Fibroblast of skin of back (primary cell): Measurements from ENCODE around the gene BRICD5.
A peak's percentile ranks its signal among the peaks of the same experiment; 100 is the strongest.

Source experiments
- DNase-seq: peaks from one replicate; pipeline ENCODE4 v3.0.0-alpha.2; 2013

Gene BRICD5

DNA sequence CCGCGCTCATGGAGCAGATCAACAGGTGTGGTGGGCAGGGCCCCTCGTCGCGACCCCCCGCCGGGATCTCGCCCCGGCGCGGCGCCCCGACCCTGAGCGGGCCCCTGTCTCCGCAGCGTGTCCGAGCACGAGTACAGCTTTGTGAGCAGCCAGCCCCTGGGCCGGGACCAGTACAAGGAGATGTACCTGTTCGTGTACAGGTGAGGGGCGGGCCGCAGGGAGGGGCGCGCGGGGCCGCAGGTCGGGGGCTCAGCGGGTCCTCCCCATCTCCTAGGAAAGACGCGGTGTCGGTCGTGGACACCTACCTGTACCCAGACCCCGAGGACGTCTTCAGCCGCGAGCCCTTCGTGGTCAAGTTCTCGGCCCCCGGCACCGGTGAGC lies 26.4 kb upstream of the BRICD5 start:
- no peak for DNase-seq

DNA sequence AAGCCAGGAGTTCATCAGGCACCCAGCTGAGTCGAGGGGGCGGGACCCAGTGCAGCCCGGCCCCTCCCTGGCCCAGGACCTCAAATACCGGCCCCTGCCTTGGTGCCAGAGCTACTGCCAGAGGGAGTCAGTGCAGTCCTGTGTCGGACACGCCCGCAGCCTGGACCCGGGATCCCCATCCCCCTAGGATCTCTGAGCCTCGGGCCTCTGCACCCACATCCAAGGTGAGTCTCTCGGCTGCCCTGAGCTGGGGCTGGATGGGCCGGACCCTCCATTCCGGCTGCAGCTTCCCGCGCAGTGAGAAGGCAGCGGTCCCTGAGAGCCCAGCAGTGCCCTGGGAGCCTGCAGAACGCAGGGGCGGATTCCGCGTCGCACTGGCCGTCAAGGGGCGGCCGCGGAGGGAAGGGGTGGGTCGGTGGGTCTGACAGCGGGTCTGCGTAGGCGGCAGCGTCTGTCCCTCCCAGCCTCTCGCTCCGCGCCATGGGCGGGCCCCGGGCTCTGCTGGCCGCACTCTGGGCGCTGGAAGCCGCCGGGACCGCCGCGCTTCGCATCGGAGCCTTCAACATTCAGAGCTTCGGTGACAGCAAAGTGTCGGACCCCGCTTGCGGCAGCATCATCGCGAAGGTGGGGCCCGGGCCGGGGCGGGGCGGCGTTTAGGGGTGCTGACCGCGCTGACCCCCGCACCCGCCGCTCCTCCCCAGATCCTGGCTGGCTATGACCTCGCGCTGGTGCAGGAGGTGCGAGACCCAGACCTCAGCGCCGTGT lies 25.9 kb upstream of the BRICD5 start, which contains the start of gene DNASE1L2:
TSS of gene DNASE1L2 (plus strand) at position 108 of the 765 bp plus-strand sequence. CDS start at position 481, 373 bp downstream.
- DNase-seq = no peak

DNA sequence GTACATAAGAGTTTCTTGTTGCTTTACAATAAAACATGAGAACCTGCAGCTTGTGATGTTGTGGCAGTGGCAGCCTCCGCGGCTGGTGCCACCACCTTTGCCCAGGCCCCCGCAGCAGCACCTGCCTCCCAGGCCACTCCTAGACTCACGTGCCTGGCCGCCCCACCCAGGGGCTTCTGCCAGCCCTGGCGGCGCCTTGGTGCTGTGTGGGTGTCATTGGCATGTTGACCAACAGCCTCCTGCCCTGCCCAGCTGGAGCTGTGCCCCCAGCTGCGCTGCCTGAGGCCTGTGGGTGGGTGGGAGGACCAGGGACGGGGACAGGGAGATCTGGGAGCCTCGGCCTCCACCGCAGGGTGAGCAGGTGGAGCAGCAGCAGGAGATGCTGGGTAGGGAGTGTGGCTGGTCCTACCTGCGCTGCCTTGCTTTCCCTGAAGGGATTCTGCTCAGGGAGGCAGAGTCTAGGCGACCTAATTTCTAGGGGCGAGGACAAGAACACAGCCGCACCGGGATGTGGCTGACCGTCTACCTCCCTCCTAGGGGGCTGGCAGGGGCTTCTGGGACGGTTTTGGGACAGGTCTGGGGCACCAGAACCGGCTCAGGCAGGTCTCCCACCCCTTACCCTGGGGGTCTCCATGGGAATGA lies 25.2 kb upstream of the BRICD5 start:
- DNase-seq = no peak

DNA sequence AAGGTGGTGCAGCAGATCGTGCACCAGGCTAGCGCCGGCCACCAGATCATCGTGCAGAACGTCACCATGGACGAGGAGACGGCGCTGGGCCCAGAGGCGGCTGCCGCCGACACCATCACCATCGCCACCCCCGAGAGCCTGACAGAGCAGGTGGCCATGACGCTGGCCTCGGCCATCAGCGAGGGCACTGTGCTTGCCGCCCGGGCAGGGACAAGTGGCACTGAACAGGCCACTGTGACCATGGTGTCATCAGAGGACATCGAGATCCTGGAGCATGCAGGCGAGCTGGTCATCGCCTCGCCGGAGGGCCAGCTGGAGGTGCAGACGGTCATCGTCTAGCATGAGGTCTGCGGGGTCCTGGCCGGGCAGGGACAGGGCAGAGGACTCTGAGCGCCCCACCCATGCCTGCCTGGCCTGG lies 24.6 kb upstream of the BRICD5 start:
- no peak for DNase-seq

DNA sequence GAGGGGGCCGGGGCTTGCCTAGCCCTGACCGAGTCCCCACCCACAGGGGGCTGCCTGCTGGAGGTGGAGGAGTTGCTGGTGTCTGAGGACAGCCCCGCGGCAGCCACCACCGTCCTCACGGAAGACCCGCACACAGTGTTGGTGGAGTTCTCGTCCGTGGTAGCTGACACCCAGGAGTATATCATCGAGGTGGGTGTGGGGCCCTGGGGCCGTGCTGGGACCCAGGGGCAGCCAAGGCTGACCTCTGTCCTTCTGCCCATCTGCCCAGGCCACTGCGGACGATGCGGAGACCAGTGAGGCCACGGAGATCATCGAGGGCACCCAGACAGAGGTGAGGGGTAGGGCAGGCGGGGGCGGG lies 24.1 kb upstream of the BRICD5 start:
- no peak for DNase-seq

DNA sequence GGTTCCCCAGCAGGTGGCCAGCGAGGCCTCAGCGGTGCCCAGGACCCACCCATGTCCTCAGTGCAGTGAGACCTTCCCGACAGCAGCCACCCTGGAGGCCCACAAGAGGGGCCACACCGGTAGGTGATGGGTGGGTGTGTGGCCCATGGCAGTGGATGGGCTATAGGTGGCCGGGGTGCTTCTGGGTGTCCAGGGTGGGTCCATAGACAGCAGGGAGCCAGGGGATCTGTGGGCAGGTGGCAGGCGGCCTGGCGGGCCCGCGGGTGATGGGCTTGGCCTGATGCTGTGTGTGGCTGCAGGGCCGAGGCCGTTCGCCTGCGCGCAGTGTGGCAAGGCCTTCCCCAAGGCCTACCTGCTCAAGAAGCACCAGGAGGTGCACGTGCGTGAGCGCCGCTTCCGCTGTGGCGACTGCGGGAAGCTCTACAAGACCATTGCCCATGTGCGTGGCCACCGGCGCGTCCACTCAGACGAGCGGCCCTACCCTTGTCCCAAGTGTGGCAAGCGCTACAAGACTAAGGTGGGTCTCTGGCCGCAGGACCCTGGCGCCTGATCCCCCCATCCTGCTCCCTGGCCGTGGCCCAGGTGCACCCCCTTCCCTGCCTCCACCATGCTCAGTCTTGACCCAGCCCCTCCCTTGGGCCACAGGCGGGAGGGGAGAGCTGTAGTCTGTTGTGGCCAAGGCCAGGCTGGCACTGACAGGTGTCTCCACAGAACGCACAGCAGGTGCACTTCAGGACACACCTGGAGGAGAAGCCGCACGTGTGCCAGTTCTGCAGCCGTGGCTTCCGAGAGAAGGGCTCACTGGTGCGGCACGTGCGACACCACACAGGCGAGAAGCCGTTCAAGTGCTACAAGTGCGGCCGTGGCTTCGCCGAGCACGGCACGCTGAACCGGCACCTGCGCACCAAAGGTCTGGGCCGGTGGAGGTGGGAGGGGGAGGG lies 23.5 kb upstream of the BRICD5 start:
- no peak for DNase-seq

DNA sequence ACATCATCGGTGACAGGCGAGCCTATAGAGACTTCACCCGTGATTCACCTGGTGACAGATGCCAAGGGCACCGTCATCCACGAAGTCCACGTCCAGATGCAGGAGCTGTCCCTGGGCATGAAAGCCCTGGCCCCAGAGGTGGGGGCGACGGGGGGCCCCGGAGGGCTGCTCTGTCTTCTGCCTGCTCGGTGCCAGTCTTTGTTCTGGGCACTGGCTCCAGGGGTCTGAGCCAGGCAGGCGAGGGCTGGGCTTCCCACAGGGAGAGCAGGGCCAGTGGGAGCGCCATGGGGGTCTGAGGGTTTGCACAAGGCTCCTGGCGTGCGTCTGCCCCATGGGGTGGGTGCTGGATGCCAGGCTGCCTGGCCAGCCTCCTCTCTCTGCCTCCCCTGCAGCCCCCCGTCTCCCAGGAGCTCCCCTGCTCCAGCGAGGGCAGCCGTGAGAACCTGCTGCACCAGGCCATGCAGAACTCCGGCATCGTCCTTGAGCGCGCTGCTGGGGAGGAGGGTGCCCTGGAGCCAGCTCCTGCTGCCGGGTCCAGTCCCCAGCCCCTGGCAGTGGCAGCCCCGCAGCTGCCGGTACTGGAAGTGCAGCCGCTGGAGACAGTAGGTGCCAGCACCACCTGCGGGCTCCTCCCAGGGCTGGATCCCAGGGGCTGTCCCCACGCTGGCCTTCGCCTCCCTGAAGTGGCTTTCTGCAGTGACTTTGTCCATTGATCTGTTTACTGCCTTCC lies 22.5 kb upstream of the BRICD5 start:
- no peak for DNase-seq

DNA sequence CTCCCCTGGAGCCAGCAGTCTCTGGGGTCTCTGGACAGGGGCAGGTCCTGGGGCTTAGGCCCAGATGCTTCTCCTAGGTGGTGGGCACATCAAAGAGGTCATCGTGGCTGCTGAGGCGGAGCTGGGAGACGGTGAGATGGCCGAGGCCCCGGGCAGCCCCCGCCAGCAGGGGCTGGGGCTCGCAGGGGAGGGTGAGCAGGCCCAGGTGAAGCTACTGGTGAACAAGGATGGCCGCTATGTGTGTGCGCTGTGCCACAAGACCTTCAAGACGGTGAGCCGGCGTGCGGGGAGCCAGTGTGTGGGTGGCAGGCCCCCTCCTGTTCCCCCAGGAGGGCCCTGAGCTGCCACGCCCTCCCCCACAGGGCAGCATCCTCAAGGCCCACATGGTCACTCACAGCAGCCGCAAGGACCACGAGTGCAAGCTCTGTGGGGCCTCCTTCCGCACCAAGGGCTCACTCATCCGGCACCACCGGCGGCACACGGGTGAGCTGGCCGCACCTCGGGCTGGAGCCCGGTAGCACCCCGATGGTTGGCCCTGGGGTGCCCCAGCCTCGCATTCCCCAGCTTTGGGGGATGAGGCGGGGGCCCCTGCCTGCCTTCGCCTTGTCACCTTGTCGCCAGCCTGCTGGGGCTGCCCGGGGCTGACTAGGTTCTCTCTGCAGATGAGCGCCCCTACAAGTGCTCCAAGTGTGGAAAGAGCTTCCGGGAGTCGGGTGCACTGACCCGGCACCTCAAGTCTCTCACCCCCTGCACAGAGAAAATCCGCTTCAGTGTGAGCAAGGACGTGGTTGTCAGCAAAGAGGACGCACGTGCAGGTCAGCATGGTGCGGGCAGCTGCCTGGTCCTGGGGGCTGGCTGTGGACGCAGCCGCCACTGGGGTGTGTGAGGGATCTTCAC lies 21.7 kb upstream of the BRICD5 start:
- DNase-seq = no peak

DNA sequence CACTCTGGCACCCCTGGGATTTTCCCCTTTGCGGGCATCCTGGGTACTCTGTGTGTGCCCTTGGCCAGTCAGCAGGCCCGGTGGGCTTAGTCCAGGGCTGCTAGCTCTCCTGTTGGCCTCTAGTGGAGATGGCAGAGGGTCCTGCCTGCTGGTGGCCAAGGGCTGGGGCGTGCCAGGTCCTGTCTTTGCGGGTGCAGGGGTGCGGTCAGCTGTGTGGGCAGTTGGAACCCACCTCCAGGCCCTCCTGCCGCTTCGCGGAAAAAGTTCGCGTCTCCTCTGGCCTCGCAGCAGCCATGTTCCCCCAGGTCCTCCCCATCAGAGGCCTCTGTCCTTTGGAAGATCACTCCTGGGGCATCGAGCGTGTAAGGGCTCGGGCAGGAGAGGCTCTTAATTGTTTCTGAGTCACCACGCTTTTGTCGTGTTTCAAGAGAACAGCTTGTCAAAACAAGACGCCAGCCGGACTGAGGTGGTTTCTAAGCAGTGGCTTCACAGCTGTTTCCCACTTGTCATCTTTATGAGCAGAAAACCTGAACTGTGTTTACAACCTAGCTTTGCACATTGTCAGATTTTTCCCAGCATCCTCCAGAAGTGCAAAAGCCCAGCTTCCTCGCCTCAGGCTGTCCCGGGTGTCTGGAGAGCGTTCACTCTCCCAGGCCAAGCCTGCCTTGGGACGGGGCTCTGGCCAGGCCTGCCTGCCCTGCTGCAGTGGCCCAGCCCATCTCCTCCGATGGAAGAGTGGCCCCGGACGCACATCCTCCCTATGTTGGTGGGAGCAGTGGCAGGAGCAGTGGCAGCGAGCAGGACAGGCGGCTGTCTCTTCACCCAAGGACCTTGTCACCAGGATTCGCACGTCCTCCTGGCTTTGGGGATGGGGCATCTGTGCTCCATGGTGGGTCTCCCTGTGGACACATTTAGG lies 20.6 kb upstream of the BRICD5 start:
- DNase-seq = no peak

DNA sequence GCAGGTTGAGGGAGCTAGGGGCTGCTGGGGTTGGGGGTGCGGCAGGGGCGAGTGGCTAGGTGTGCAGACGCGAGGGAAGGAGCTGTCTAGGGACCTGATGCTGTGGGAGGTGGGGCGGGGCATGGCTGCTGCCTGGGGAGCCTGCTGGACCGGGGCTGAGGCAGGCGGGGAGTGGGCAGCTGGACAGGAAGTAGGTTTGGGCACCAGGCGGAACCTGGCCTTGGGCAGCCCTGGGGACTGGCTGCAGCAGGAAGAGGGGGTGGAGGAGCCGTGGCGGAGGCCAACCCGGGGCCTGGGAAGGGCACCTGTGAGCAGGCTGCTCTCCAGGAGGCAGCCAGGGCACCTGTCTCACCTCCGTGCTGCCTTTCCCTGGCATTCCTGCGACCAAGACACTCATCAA lies 19.7 kb upstream of the BRICD5 start:
- no peak for DNase-seq

DNA sequence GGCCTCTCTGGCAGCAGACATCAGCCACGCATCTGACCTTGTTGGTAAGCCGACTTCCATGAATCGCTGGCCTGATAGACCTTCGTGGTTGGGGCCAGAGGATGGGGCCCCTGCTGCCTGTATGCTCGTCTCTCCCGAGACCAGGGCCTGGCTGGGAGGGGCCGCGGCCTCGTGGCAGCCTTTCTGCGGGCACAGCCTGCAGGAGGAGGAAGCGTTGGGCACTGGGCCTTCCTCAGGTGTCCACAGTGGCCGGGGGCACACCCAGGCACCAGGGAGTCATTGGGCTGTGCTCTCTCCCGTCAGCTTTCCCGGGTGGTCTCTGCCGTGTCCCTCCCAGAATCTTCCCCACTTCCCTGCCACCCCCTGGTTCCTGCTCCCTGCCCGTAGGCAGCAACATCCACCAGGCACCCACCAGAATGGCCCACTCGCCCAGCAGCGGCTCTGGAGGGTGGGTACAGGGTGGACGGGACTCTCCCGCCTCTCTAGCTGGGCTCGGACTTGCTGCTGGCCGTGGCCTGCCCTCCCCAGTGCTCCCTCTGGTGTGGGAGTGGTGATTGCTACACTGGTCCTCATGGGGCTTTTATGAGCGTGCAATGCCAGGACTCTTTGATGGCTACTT lies 19.1 kb upstream of the BRICD5 start:
- DNase-seq = no peak

DNA sequence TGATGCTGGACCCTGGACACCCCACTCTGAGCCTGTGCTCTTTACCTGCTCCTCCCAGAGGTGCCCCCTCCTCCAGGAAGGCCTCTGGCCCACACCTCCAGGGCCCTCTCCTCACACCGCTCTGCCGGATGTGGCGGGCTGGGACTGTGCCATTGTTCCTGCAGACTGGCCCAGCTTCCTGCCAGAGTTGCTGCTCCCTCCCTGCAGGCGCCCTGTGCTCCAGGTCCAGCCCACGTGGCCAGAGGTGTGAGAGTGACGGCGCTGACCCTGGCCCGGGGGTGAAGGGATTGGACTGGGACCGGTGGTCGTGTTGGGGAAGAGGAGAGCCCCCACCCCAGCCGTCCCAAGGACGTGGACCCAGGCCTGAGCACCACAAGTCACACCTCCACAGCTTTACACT lies 18.4 kb upstream of the BRICD5 start:
- DNase-seq = no peak

DNA sequence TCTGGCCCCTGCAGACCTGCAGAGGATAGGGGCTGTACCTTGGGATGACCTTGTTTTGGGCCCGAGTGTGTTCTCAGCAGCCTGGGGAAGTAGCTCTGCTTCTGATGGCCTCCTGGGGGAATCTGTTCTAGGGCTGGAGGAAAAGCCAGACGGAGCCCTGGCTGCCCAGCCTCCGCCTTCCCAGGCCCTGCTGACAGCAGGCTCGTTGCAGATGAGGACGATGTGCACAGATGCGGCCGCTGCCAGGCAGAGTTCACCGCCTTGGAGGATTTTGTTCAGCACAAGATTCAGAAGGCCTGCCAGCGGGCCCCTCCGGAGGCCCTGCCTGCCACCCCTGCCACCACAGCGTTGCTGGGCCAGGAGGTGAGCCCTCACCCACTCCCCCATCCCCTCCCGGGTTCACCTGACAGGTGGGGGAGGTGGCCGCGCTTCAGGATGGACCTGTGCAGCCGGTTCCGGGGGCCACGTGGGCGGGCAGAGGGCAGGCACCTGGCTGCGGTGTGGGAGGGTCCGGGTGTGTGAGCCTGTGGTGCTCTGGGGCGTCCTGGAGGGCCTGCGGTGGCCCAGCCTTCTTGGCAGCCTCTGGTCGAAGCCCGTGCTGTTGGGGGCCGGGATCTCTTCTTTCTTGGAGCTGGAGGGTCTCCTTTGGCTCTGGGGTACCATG lies 17.6 kb upstream of the BRICD5 start:
- no peak for DNase-seq

DNA sequence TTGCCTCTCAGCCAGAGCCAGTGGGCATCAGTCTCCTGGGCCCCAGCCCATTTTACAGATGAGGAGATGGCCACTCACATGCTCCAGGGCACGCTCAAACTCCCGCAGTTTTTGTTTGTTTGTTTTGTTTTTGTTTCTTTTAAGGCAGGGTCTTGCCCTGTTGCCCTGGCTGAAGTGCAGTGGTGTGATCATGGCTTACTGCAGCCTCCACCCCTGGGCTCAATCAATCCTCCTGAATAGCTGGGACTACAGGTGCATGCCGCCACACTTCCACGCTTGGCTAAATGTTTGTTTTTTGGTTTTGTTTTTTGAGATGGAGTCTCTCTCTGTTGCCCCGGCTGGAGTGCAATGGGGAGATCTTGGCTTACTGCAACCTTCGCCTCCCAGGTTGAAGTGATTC lies 16.3 kb upstream of the BRICD5 start:
- no peak for DNase-seq

DNA sequence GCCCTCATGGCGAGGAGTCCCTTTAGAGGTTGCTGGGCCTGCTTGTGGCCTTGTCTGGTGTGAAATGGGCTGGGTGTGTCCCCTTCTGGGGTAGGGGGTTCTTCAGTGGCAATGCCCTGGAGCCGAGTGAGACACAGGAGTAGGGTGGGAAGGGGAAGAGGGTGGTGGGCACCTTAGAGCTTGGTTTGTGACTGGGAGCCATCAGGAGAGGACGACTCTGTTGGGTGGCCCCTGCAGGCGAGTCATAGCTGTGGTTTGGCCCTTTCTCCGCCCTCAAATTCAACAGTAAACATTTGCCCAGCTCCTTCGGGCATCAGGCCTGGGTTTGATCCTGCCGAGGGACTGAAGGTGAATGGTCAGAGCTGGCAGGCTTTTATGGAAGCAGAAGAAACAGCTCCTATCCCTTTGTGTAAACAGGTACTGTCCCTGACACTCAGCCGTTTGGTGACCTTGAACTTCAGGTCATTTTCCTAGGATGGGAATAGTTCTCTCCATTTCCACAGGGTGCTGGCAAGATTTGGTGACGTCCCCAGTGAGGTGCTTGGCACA lies 15.7 kb upstream of the BRICD5 start:
- no peak for DNase-seq

DNA sequence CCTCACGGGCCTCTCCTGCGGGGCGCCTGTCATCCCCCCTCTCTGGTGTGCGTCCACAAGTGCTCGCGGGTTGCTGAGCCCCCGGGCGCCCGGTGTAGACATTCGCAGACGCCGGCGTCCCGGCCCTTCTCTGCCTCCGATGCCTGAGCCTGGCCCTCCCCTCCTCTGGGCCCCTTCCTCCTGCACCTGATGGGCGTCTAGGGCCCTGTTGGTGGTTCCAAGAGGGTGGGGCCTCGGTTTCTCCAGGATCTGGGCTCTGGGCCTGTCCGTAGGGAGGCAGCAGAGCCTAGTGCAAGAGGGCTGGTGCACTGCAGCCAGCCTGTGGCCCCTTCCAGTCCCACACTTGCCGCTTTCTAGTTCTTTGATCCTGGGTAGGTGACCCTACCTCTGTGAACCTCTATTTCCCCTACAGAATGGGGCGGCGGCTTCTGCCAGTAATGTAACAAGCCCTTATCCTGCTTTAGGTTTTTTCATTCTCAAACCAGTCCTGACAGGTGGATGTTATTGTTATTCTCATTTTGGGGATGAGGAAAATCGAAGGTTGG lies 13.4 kb upstream of the BRICD5 start:
- DNase-seq = peak; percentile 46

DNA sequence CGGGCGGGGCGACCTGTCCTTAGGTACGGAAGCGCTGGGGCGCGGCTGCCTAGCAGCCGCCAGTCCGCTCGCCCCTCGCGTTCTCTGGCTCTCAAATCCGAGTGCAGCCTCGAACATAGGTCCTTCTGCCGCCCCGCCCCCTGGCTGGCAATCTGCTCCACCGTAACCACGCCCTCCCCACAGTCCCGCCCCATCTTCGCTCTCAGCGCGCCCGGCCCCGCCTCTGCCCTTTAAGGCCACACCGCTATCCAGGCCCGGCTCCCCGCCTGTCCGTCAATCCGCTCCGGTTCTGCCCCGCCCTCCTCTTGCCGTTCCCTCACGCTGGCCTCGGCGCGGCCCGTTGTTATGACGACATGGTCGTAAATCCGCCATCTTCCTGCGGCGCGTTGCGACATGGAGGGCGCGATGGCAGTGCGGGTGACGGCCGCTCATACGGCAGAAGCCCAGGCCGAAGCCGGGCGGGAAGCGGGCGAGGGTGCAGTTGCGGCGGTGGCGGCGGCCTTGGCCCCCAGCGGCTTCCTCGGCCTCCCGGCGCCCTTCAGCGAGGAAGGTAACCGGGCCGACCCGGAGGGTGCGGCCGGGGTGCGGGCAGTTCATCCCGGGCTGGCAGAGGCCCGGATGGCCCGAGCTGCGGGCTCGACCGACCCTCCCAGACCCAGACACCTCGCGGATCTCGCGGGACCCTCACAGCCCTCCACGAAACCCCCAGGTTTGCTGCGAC lies 12.7 kb upstream of the BRICD5 start, which contains the start of gene E4F1:
TSS of gene E4F1 (plus strand) at position 371 of the 721 bp plus-strand sequence. CDS start at position 394, 23 bp downstream.
- DNase-seq = peak; percentile 100

DNA sequence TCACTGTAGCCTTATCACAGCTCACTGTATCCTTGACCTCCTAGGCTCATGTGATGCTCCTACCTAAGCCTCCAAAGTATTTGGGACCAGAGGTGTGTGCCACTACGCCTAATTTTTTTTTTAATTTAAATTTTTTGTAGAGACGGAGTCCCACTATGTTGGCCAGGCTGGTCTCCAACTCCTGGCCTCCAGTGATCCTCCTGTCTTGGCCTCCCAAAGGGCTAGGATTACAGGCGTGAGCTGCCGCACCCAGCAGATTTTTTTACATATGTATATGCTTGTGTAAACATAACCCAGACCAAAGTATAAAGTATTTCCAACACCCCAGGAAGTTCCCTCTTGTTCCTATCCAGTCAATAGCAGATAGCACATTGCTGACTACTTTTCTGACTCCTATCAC lies 5.7 kb upstream of the BRICD5 start:
- DNase-seq = no peak
